B cell (primary cell): ENCODE data around the gene WDR7.

ENCODE experiments used
- CTCF ChIP-seq: fragments of 200-600 bp; IDR thresholded peaks from one replicate; pipeline ENCODE4 v1.8.0; 2022; ENCODE audit warnings: antibody characterized with exemption, mild to moderate bottlenecking
- EZH2 ChIP-seq: IDR thresholded peaks from 2 replicates; pipeline ENCODE4 v1.6.1; 2012; ENCODE audit warnings: borderline replicate concordance, low read depth, mild to moderate bottlenecking, moderate library complexity, low read length; ENCODE audit not compliant: insufficient read depth, poor library complexity, severe bottlenecking

- no peak for TF ChIP-seq CTCF
- TF ChIP-seq EZH2, result no peak
Observed at GRCh38 chr18:57022716-57023115, 371.6 kb downstream of the WDR7 start.
